Naive thymus-derived CD8-positive, alpha-beta T cell (primary cell): ENCODE measurements around the gene PPP1R3D. TPM values are rescaled to one million over a fixed set of nuclear protein-coding genes. Genes with fewer than 3 reads are reported as not detected.
A peak's percentile ranks its signal among the peaks of the same experiment; 100 is the strongest.

Source experiments
- ATAC-seq, 2 donors: fragments of 150-1000 bp; cut with Tn5 transposase in 1 of 2; sonication (Bioruptor Pico), chemical (Tn5 transposase) in 1 of 2; 1 replicate in 1 of 2; 2 replicates in 1 of 2; pipeline ENCODE4 v1.10.0; 2021; ENCODE audit warnings: mild to moderate bottlenecking in 2 of 2, moderate library complexity in 2 of 2
- POLR2A ChIA-PET: fragments of 350-600 bp; sonication (Branson Sonifier 250); formaldehyde crosslinking; loops from one replicate; lab custom pipeline; 2021; ENCODE audit warnings: antibody characterized with exemption; lab: Charles Lee
- DNase-seq, 10 donors: peaks; one replicate each; pipeline versions ENCODE4 v3.0.0 to v3.0.0-alpha.2; 2020 to 2022
- H3K27ac Mint-ChIP-seq, 10 donors: one replicate each; pipeline ENCODE4 v1.8.0; 2020 to 2022; ENCODE audit warnings: mild to moderate bottlenecking in 10 of 10, mixed read lengths in 10 of 10, moderate library complexity in 4 of 10, inconsistent platforms in 1 of 10
- H3K27me3 Mint-ChIP-seq, 5 donors: one replicate each; pipeline ENCODE4 v1.8.0; 2021 to 2022; ENCODE audit warnings: mixed read lengths in 5 of 5
- H3K36me3 Mint-ChIP-seq, 3 donors: one replicate each; pipeline ENCODE4 v1.8.0; 2020 to 2022; ENCODE audit warnings: mixed read lengths in 3 of 3, mild to moderate bottlenecking in 2 of 3, inconsistent platforms in 1 of 3
- H3K4me1 Mint-ChIP-seq, 4 donors: one replicate each; pipeline ENCODE4 v1.8.0; 2021 to 2022; ENCODE audit warnings: mixed read lengths in 4 of 4
- H3K4me3 Mint-ChIP-seq, 10 donors: one replicate each; pipeline ENCODE4 v1.8.0; 2020 to 2022; ENCODE audit warnings: mild to moderate bottlenecking in 10 of 10, mixed read lengths in 10 of 10, moderate library complexity in 6 of 10, inconsistent platforms in 1 of 10
- H3K9me3 Mint-ChIP-seq, 9 donors: one replicate each; pipeline ENCODE4 v1.8.0; 2020 to 2022; ENCODE audit warnings: mixed read lengths in 9 of 9, mild to moderate bottlenecking in 3 of 9, inconsistent platforms in 1 of 9, moderate library complexity in 1 of 9
- polyA plus RNA-seq, 3 donors: library from polyadenylated mRNA; unstranded; fragments of 300-500 nt; fragmentation: Illumina TruSeq; gene quantifications; one replicate each; pipeline ENCODE4 v1.2.3, GENCODE V29; 2021
- total RNA-seq, 8 experiments: library from RNA in 2 of 8; stranded (reverse) in 2 of 8; gene quantifications; one replicate each; pipeline ENCODE4 v1.2.3 and lab custom pipeline; 2021 to 2026

The PPP1R3D gene
- total RNA-seq (1 to 10 TPM; 7.7 to 8.1 TPM), polyA plus RNA-seq (1 to 10 TPM; 1.3 to 2.7 (median 2.2) TPM), total RNA-seq (lab: John Stamatoyannopoulos, UW) (6.2 to 15.8 (median 8.6) reads per million in 6 experiments)

DNA sequence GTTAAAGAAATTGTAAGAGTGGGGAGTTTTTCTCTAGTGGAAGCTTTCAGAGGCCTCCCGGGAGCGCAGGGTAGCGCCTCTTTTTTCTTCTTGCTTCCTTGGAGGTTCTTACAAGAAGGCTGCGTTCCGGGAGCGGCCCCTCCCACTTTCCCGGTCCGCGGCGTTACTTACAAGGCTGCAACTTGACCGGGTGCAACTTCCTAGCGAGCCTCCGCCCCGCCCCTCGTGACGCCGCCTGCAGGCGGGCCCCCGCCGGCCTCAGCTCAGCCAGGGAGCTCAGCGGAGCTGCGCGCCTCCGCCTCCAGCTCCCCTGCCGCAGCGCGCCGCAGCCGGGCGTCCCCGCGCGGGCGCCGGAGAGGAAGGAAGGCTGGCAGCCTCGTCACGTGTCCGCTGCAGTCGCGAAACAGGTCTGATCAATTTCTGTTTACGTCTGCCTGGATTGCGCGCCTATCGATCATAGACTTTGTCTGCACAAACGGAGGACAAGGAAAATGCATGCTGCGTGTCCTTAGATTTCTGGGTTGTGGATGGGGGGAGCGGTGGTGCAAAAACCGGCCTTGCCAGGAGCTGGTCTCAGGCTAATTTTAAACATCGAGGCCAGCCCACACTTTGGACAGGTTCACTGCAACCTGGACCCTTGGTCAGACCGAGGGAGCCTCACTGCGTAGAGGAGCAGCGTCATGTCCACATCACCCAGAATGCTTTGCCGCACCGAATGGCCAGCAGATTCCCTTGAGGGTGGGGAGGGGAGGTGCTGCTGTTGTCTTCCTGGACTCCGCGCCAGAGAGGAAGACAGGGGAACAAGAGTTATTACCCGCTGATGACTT lies at the start of gene PPP1R3D, which contains the start of gene FAM217B:
Gene PPP1R3D (minus strand): TSS at position 177 of the 827 bp plus-strand sequence. CDS start 374 bp downstream, outside the sequence.
Gene FAM217B (plus strand): TSS at position 261 of the 827 bp plus-strand sequence. CDS start 3,555 bp downstream, outside the sequence.
- Mint-ChIP-seq H3K9me3 (no peaks in the 10 kb centered on the region), H3K4me3 (peak within 1 kb of the TSS; percentile 92 to 99 (median 97)), H3K36me3 (peaks cover 8 to 27% (median 13%) of the 10 kb centered on the region in 3 donors), H3K27me3 (no peaks in the 10 kb centered on the region), H3K27ac (peak within 1 kb of the TSS; percentile 95 to 99 (median 98)), H3K4me1 (peaks cover 14 to 63% (median 53%) of the 10 kb centered on the region in 4 donors)
- ATAC-seq, result peak; percentile 97 to 98
- peak; percentile 79 to 89 (median 85) for DNase-seq
- POLR2A ChIA-PET, result interaction anchor here (0.6 to 2.1 kb wide), 4 partner anchors 9 to 1023 kb away, joined by 3 to 9 read pairs (median 6); no protein-coding TSS in a partner anchor

GRCh38 chr20:59988141-59988540 lies 48.0 kb upstream of the PPP1R3D start:
- POLR2A ChIA-PET, result no interaction called here
- Mint-ChIP-seq H3K4me3 (no peak overlapping the region), H3K27ac (no peak overlapping the region), H3K9me3 (no peaks in the 10 kb centered on the region), H3K27me3 (no peaks in the 10 kb centered on the region), H3K4me1 (peaks cover 0 to 9% (median 1%) of the 10 kb centered on the region in 4 donors), H3K36me3 (peaks cover 6 to 28% (median 20%) of the 10 kb centered on the region in 3 donors)
- no peak for ATAC-seq
- no peak for DNase-seq

GRCh38 chr20:59987135-59987534 lies 47.0 kb upstream of the PPP1R3D start:
- H3K4me3 Mint-ChIP-seq, result no peak overlapping the region
- no peaks in the 10 kb centered on the region for H3K27me3 Mint-ChIP-seq
- H3K27ac Mint-ChIP-seq, result no peak overlapping the region
- H3K4me1 Mint-ChIP-seq, result peaks cover 0 to 9% (median 1%) of the 10 kb centered on the region in 4 donors
- DNase-seq (no peak), ATAC-seq (no peak)
- H3K36me3 Mint-ChIP-seq, result peaks cover 6 to 29% (median 17%) of the 10 kb centered on the region in 3 donors
- POLR2A ChIA-PET, result no interaction called here
- no peaks in the 10 kb centered on the region for H3K9me3 Mint-ChIP-seq

DNA sequence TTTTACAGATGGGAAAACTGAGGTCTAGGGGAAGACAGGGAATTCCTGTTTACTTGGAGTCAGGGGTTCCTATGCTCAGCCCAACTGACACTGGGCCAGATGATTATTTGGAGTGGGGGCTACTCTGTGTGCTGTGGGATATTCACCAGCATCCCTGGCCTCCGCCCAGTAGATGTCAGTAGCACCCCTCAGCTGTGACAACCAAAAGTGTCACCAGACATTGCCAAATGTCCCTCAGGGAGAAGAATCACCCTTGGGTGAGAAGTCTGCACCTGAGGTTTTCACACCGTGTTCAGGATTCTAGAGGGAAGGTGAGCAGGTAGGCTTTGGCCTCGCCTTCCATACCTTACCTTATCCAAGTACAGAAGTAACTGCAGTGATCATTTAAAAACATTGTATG lies 45.8 kb upstream of the PPP1R3D start:
- ATAC-seq (no peak), DNase-seq (no peak)
- H3K27ac Mint-ChIP-seq, result no peak overlapping the region
- peaks cover 6 to 31% (median 15%) of the 10 kb centered on the region in 3 donors for H3K36me3 Mint-ChIP-seq
- POLR2A ChIA-PET, result no interaction called here
- H3K4me1 Mint-ChIP-seq, result peaks cover 0 to 9% (median 1%) of the 10 kb centered on the region in 4 donors
- no peak overlapping the region for H3K4me3 Mint-ChIP-seq
- H3K9me3 Mint-ChIP-seq, result peaks cover 0 to 2% (median 0%) of the 10 kb centered on the region in 9 donors
- H3K27me3 Mint-ChIP-seq, result no peaks in the 10 kb centered on the region

- Mint-ChIP-seq H3K27ac (peak overlapping the region in 3 of 10 donors; percentile 6 to 53 (median 21)), H3K4me3 (no peak overlapping the region), H3K4me1 (peaks cover 0 to 9% (median 1%) of the 10 kb centered on the region in 4 donors), H3K36me3 (peaks cover 6 to 29% (median 16%) of the 10 kb centered on the region in 3 donors), H3K27me3 (no peaks in the 10 kb centered on the region), H3K9me3 (peaks cover 0 to 2% (median 0%) of the 10 kb centered on the region in 9 donors)
- ATAC-seq (no peak), DNase-seq (no peak)
- POLR2A ChIA-PET, result no interaction called here
Observed at GRCh38 chr20:59985164-59985563, 45.1 kb upstream of the PPP1R3D start.

GRCh38 chr20:59984541-59984940 lies 44.4 kb upstream of the PPP1R3D start:
- peaks cover 0 to 2% (median 0%) of the 10 kb centered on the region in 9 donors for H3K9me3 Mint-ChIP-seq
- ATAC-seq (no peak), DNase-seq (no peak)
- H3K27ac Mint-ChIP-seq, result peak overlapping the region in 1 of 10 donors; percentile 6
- no peaks in the 10 kb centered on the region for H3K27me3 Mint-ChIP-seq
- H3K36me3 Mint-ChIP-seq, result peaks cover under 1 to 26% (median 15%) of the 10 kb centered on the region in 3 donors
- POLR2A ChIA-PET, result no interaction called here
- peaks cover 0 to 9% (median 0%) of the 10 kb centered on the region in 4 donors for H3K4me1 Mint-ChIP-seq
- H3K4me3 Mint-ChIP-seq, result no peak overlapping the region

DNA sequence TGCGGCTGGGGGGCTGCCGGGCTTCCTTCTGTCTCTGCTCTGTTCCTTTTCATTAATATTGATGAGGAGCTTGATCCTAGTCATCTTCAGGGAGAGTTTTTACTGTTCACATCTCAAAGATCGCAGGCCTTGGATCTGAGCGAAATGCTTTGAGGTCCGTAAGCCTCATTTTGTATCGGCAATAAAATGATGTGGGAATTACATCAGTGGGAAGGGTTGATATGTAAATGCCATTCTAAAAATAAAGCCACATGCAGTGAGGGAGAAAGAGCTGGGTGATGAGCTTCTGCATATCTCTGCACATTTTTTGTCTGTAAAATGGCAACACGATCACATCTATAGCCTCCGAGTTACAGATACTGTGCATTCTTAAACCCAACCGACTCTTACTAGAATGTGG lies 43.0 kb upstream of the PPP1R3D start:
- peaks cover 0 to 9% (median 0%) of the 10 kb centered on the region in 4 donors for H3K4me1 Mint-ChIP-seq
- no peak overlapping the region for H3K4me3 Mint-ChIP-seq
- POLR2A ChIA-PET, result interaction anchor here (0.6 kb wide), 1 partner anchor 83 kb away, joined by 3 read pairs; no protein-coding TSS in a partner anchor
- H3K9me3 Mint-ChIP-seq, result peaks cover 0 to 2% (median 0%) of the 10 kb centered on the region in 9 donors
- DNase-seq, result no peak
- no peak overlapping the region for H3K27ac Mint-ChIP-seq
- H3K27me3 Mint-ChIP-seq, result no peaks in the 10 kb centered on the region
- peaks cover 0 to 20% (median 11%) of the 10 kb centered on the region in 3 donors for H3K36me3 Mint-ChIP-seq
- ATAC-seq, result no peak

DNA sequence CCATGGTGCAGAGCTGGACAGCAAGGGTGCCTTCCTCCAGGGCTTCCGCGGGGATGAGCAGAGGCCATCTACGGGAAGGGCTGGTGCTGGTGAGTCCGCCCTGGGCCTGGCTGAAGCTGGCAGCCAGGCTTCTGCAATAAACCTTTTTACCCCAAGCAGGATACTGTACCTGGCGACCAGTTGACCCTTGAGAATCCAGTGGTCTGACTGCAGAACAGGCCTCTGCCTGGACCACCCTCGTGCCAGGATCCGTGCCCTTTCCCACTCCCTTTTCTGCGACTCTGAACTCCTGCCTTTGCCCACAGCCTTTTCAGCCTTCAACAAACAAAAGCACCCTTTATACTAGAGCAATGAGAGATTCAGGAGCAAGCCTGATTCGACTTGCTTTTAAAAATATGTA lies 37.0 kb upstream of the PPP1R3D start:
- no peak for ATAC-seq
- Mint-ChIP-seq H3K27me3 (no peaks in the 10 kb centered on the region), H3K4me3 (no peak overlapping the region), H3K36me3 (peaks cover 5 to 17% (median 15%) of the 10 kb centered on the region in 3 donors), H3K4me1 (no peaks in the 10 kb centered on the region), H3K9me3 (peaks cover 0 to 2% (median 0%) of the 10 kb centered on the region in 9 donors), H3K27ac (no peak overlapping the region)
- POLR2A ChIA-PET, result no interaction called here
- DNase-seq, result no peak

- H3K27ac Mint-ChIP-seq, result no peak overlapping the region
- no peak overlapping the region for H3K4me3 Mint-ChIP-seq
- peaks cover 5 to 17% (median 15%) of the 10 kb centered on the region in 3 donors for H3K36me3 Mint-ChIP-seq
- POLR2A ChIA-PET, result no interaction called here
- DNase-seq (no peak), ATAC-seq (no peak)
- H3K4me1 Mint-ChIP-seq, result no peaks in the 10 kb centered on the region
- no peaks in the 10 kb centered on the region for H3K27me3 Mint-ChIP-seq
- H3K9me3 Mint-ChIP-seq, result no peaks in the 10 kb centered on the region
Observed at GRCh38 chr20:59976156-59976782, 36.2 kb upstream of the PPP1R3D start.

DNA sequence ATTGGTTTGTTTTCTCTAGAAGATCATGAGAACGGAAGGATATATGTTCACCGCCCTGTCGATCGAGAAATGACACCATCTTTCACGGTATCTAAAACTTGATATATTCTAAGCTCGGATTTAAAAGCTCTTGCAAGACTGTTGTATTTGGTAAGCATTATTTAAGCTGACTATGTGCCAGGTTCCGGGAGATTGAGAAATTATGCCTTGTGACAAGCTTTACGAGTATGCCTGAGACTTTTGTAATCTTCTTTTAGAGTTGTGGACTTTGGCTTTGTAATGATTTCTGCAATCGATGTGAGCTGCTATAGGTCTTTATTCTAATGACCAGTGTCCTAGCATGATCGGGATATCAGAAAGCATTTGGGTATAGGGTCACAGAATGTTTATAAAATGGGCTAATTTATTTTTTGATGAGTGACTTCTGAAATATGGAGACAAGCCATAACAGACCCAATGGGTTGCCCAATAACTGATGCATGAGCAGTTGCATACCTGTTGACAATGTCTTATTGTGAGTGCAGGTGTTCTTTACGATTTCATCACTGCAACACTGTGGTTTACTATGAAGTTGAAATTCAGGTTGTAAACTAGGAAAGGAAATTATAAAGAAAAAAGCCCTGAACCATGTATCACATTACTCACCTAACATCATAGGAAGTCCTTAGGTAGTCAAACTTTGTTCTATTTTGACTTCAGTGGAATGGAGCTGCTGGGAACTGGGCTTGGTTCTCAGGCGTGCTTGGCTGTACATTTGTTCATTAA lies 32.1 kb upstream of the PPP1R3D start:
- no peaks in the 10 kb centered on the region for H3K9me3 Mint-ChIP-seq
- no peak for DNase-seq
- POLR2A ChIA-PET, result no interaction called here
- H3K27ac Mint-ChIP-seq, result no peak overlapping the region
- no peak for ATAC-seq
- peaks cover 5 to 17% (median 14%) of the 10 kb centered on the region in 3 donors for H3K36me3 Mint-ChIP-seq
- H3K27me3 Mint-ChIP-seq, result no peaks in the 10 kb centered on the region
- H3K4me1 Mint-ChIP-seq, result no peaks in the 10 kb centered on the region
- no peak overlapping the region for H3K4me3 Mint-ChIP-seq

- H3K9me3 Mint-ChIP-seq, result no peaks in the 10 kb centered on the region
- DNase-seq (no peak), ATAC-seq (no peak)
- POLR2A ChIA-PET, result no interaction called here
- H3K4me1 Mint-ChIP-seq, result no peaks in the 10 kb centered on the region
- H3K27me3 Mint-ChIP-seq, result no peaks in the 10 kb centered on the region
- H3K27ac Mint-ChIP-seq, result no peak overlapping the region
- H3K4me3 Mint-ChIP-seq, result no peak overlapping the region
- H3K36me3 Mint-ChIP-seq, result peaks cover 5 to 15% (median 14%) of the 10 kb centered on the region in 3 donors
Observed at GRCh38 chr20:59971428-59971827, 31.3 kb upstream of the PPP1R3D start.

DNA sequence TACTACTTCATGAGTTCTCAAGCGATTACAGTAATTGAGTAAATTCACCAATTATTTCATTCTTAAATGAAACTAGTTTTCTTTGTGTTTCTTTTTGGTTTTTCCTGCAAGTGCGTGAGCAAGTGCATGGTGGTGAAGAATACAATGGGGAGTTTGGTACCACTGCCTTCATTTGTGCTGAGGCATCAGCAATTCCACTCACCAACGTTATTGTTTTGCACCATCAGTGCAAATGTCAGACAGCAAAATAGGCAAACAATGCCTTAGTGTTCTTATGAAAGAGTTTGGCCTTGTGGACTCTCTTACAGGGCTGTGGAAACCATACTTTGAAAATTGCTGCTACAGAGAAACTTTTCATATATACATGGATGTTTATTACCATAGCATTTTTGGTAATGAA lies 26.3 kb upstream of the PPP1R3D start:
- no peak overlapping the region for H3K27ac Mint-ChIP-seq
- DNase-seq, result no peak
- no peaks in the 10 kb centered on the region for H3K4me1 Mint-ChIP-seq
- no peak overlapping the region for H3K4me3 Mint-ChIP-seq
- POLR2A ChIA-PET, result no interaction called here
- no peak for ATAC-seq
- H3K27me3 Mint-ChIP-seq, result no peaks in the 10 kb centered on the region
- peaks cover 0 to 6% (median 0%) of the 10 kb centered on the region in 3 donors for H3K36me3 Mint-ChIP-seq
- no peaks in the 10 kb centered on the region for H3K9me3 Mint-ChIP-seq
